Glutamatergic neuron (in vitro differentiated cells): Measurements from ENCODE around the gene NUDCD3. TPM values are rescaled to one million over a fixed set of nuclear protein-coding genes. Genes with fewer than 3 reads are reported as not detected.

ENCODE experiments used
- DNase-seq: peaks from one replicate; pipeline ENCODE4 v3.0.0; 2022
- H3K27ac Mint-ChIP-seq: one replicate; pipeline ENCODE4 v1.8.0; 2020; ENCODE audit warnings: mild to moderate bottlenecking, mixed read lengths, inconsistent platforms; ENCODE audit not compliant: unreplicated experiment
- H3K27me3 Mint-ChIP-seq: one replicate; pipeline ENCODE4 v1.8.0; 2020; ENCODE audit warnings: mild to moderate bottlenecking, moderate library complexity, mixed read lengths, inconsistent platforms; ENCODE audit not compliant: unreplicated experiment
- H3K36me3 Mint-ChIP-seq: one replicate; pipeline ENCODE4 v1.8.0; 2020; ENCODE audit warnings: mild to moderate bottlenecking, mixed read lengths, inconsistent platforms; ENCODE audit not compliant: unreplicated experiment
- H3K4me1 Mint-ChIP-seq: one replicate; pipeline ENCODE4 v1.8.0; 2020; ENCODE audit warnings: mild to moderate bottlenecking, low read depth, mixed read lengths, inconsistent platforms; ENCODE audit not compliant: unreplicated experiment
- H3K4me3 Mint-ChIP-seq: one replicate; pipeline ENCODE4 v1.8.0; 2020; ENCODE audit warnings: mild to moderate bottlenecking, mixed read lengths, inconsistent platforms; ENCODE audit not compliant: unreplicated experiment
- H3K9me3 Mint-ChIP-seq: one replicate; pipeline ENCODE4 v1.8.0; 2020; ENCODE audit warnings: mild to moderate bottlenecking, moderate library complexity, mixed read lengths, inconsistent platforms; ENCODE audit not compliant: unreplicated experiment
- total RNA-seq: library from RNA; stranded (reverse); fragmentation: NEBNext Ultra II Directional; extraction: Animal tissue kit (Norgen Biotek cat#: 25700); gene quantifications from one replicate; pipeline ENCODE4 v1.2.1, GENCODE V29; 2021; ENCODE audit not compliant: unreplicated experiment
- TF ChIP-seq, protein P1 (sequence below): fragments of 200-600 bp; sonication (generic); IDR thresholded peaks from one replicate; pipeline ENCODE4 v1.5.0; 2021; ENCODE audit not compliant: partially characterized antibody, unreplicated experiment

NUDCD3 gene
- total RNA-seq, 1 donor from 2014 or later = 151 TPM

DNA sequence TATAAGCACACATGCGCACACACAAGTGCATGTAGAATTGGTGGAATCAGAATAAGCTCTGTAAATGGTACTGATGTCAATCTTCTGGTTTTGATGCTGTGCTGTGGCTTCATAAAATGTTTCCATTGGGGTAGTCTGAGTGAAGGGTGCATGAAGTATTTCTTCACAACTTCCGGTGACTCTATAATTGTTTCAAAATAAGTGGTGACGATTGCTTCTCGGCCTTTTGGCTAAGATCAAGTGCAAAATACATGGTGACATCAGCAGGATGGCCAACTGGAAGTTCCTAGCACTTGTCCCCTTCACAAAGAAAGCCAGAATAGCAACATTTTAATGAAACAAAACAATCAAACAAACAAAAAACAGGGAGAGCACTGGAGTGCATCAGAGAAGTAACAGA is 123.5 kb downstream of the NUDCD3 start:
- H3K4me1 Mint-ChIP-seq = peaks cover 4% of the 10 kb centered on the region

GRCh38 chr7:44353668-44354067 is 136.8 kb downstream of the NUDCD3 start:
- DNase-seq = no peak
- TF ChIP-seq, protein P1, sequence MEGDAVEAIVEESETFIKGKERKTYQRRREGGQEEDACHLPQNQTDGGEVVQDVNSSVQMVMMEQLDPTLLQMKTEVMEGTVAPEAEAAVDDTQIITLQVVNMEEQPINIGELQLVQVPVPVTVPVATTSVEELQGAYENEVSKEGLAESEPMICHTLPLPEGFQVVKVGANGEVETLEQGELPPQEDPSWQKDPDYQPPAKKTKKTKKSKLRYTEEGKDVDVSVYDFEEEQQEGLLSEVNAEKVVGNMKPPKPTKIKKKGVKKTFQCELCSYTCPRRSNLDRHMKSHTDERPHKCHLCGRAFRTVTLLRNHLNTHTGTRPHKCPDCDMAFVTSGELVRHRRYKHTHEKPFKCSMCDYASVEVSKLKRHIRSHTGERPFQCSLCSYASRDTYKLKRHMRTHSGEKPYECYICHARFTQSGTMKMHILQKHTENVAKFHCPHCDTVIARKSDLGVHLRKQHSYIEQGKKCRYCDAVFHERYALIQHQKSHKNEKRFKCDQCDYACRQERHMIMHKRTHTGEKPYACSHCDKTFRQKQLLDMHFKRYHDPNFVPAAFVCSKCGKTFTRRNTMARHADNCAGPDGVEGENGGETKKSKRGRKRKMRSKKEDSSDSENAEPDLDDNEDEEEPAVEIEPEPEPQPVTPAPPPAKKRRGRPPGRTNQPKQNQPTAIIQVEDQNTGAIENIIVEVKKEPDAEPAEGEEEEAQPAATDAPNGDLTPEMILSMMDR = no peak
- H3K4me3 Mint-ChIP-seq = no peak overlapping the region
- H3K4me1 Mint-ChIP-seq = no peaks in the 10 kb centered on the region
- H3K36me3 Mint-ChIP-seq = peaks cover 32% of the 10 kb centered on the region
- peaks cover 7% of the 10 kb centered on the region for H3K27me3 Mint-ChIP-seq
- H3K27ac Mint-ChIP-seq = no peak overlapping the region
- peaks cover 5% of the 10 kb centered on the region for H3K9me3 Mint-ChIP-seq

More for the DNA sequence above, 123.5 kb downstream of the NUDCD3 start:
- no peak for DNase-seq
- Mint-ChIP-seq H3K27ac (no peak overlapping the region), H3K4me3 (no peak overlapping the region), H3K27me3 (no peaks in the 10 kb centered on the region), H3K36me3 (peaks cover 34% of the 10 kb centered on the region), H3K9me3 (peaks cover 4% of the 10 kb centered on the region)
- TF ChIP-seq, protein P1 = no peak

GRCh38 chr7:44348851-44349781 is 141.3 kb downstream of the NUDCD3 start:
- TF ChIP-seq, protein P1 = no peak
- Mint-ChIP-seq H3K27me3 (peaks cover 2% of the 10 kb centered on the region), H3K36me3 (peaks cover 27% of the 10 kb centered on the region), H3K4me1 (no peaks in the 10 kb centered on the region), H3K9me3 (peaks cover 7% of the 10 kb centered on the region), H3K4me3 (no peak overlapping the region), H3K27ac (no peak overlapping the region)
- DNase-seq = peak; percentile 24

- Mint-ChIP-seq H3K9me3 (peaks cover 7% of the 10 kb centered on the region), H3K27ac (peak overlapping the region; percentile 15), H3K36me3 (peaks cover 27% of the 10 kb centered on the region), H3K4me3 (no peak overlapping the region), H3K27me3 (peaks cover 2% of the 10 kb centered on the region), H3K4me1 (no peaks in the 10 kb centered on the region)
- no peak for DNase-seq
- TF ChIP-seq, protein P1 = no peak
Measured at GRCh38 chr7:44348300-44348699, 142.2 kb downstream of the NUDCD3 start.

GRCh38 chr7:44347546-44348114 is 142.8 kb downstream of the NUDCD3 start:
- H3K4me1 Mint-ChIP-seq = no peaks in the 10 kb centered on the region
- peaks cover 7% of the 10 kb centered on the region for H3K9me3 Mint-ChIP-seq
- peaks cover 27% of the 10 kb centered on the region for H3K36me3 Mint-ChIP-seq
- no peak overlapping the region for H3K27ac Mint-ChIP-seq
- no peak for DNase-seq
- TF ChIP-seq, protein P1 = no peak
- no peak overlapping the region for H3K4me3 Mint-ChIP-seq
- H3K27me3 Mint-ChIP-seq = peaks cover 4% of the 10 kb centered on the region
